HepG2 (cell line): ENCODE results near the gene DNMT3A. TPM values are rescaled to one million over a fixed set of nuclear protein-coding genes. Genes with fewer than 3 reads are reported as not detected.

Experiments used
- ATAC-seq: fragments of 200-7000 bp; cut with Tn5 transposase; 3 replicates; pipeline ENCODE4 v1.9.1; 2020; ENCODE audit warnings: mild to moderate bottlenecking, moderate library complexity
- BruUV-seq: library from RNA; stranded (reverse); fragments of 400-500 nt; replicated peaks from 2 replicates; lab custom pipeline; 2021; lab: Mats Ljungman, UMichigan
- CTCF ChIA-PET: fragments of 300-600 bp; formaldehyde crosslinking; extraction: SDS; loops from one replicate; lab custom pipeline; 2021; ENCODE audit warnings: low total read pairs, inconsistent platforms, low intra/inter-chr PET ratio; lab: Yijun Ruan, JAX
- POLR2A ChIA-PET: fragments of 350-600 bp; sonication (Branson Sonifier 250); formaldehyde crosslinking; loops from one replicate; lab custom pipeline; 2020; ENCODE audit warnings: antibody characterized with exemption, inconsistent platforms; lab: Yijun Ruan, JAX
- DNase-seq: peaks from one replicate; pipeline ENCODE4 v3.0.0-alpha.2; 2015; ENCODE audit warnings: low spot score
- FAIRE-seq: peaks from 3 replicates; lab custom pipeline; 2011; peaks lifted over from hg19 to GRCh38; lab: Jason Lieb, UNC
- H2AFZ ChIP-seq: one replicate; pipeline ENCODE4 v1.6.1; 2011; ENCODE audit warnings: low read length, inconsistent platforms
- H3K27ac ChIP-seq: fragments of 300-600 bp; 3 replicates; pipeline ENCODE4 v1.8.0; 2011; ENCODE audit warnings: mixed run types, mild to moderate bottlenecking, mixed read lengths, low read length, inconsistent platforms; ENCODE audit not compliant: insufficient read depth; ENCODE audit errors: extremely low read length
- H3K27me3 ChIP-seq, 2 experiments: fragments of 200-600 bp in 1 of 2; 2 replicates in 1 of 2; 3 replicates in 1 of 2; pipeline versions ENCODE4 v1.6.0 to v1.8.0; 2011; ENCODE audit warnings: low read length in 2 of 2, mild to moderate bottlenecking in 2 of 2, moderate library complexity in 2 of 2, inconsistent platforms in 1 of 2; ENCODE audit not compliant: insufficient read depth in 2 of 2, control insufficient read depth in 1 of 2
- H3K36me3 ChIP-seq, 2 experiments: fragments of 200-600 bp in 1 of 2; replicated peaks in 1 of 2; 2 replicates in 1 of 2; 3 replicates in 1 of 2; pipeline versions ENCODE4 v1.5.1 to v1.8.0; 2011; ENCODE audit warnings: low read length in 2 of 2, inconsistent platforms in 1 of 2; ENCODE audit not compliant: insufficient read depth in 2 of 2, control insufficient read depth in 1 of 2
- H3K4me1 ChIP-seq: 2 replicates; pipeline ENCODE4 v1.5.1; 2012; ENCODE audit warnings: low read length, inconsistent platforms; ENCODE audit not compliant: insufficient read depth
- H3K4me2 ChIP-seq: 2 replicates; pipeline ENCODE4 v1.6.0; 2011; ENCODE audit warnings: low read depth, low read length, inconsistent platforms
- H3K4me3 ChIP-seq, 3 experiments: fragments of 200-600 bp in 1 of 3; sonication (generic), shearing (Covaris generic) in 1 of 3; replicated peaks in 1 of 3; 2 replicates each; pipeline ENCODE4 v1.5.1; 2011 to 2016; ENCODE audit warnings: low read length in 3 of 3, inconsistent platforms in 2 of 3, low read depth in 2 of 3, mild to moderate bottlenecking in 2 of 3, control low read depth in 1 of 3, mixed read lengths in 1 of 3; ENCODE audit not compliant: insufficient read depth in 1 of 3
- H3K79me2 ChIP-seq: one replicate; pipeline ENCODE4 v1.6.1; 2011; ENCODE audit warnings: low read length, inconsistent platforms; ENCODE audit not compliant: insufficient read depth
- H3K9ac ChIP-seq: 2 replicates; pipeline ENCODE4 v1.6.0; 2011; ENCODE audit warnings: mild to moderate bottlenecking, low read depth, low read length, inconsistent platforms; ENCODE audit not compliant: insufficient read depth
- H3K9me3 ChIP-seq: 2 replicates; pipeline ENCODE4 v1.5.1; 2012; ENCODE audit warnings: mild to moderate bottlenecking, low read length
- H4K20me1 ChIP-seq: 2 replicates; pipeline ENCODE4 v1.6.0; 2011; ENCODE audit warnings: inconsistent platforms, mild to moderate bottlenecking, low read length, moderate library complexity; ENCODE audit not compliant: insufficient read depth
- DR1 ChIP-seq: sonication (generic); formaldehyde crosslinking; IDR thresholded peaks from 2 replicates; pipeline ENCODE4 v1.8.0; 2021; ENCODE audit warnings: mild to moderate bottlenecking, missing genetic modification reagents, inconsistent platforms
- IKZF1 ChIP-seq: fragments of 450-650 bp; IDR thresholded peaks from 2 replicates; pipeline ENCODE4 v1.7.1; 2016
- IRF2 ChIP-seq: IDR thresholded peaks from 2 replicates; pipeline ENCODE4 v1.6.1; 2018; ENCODE audit warnings: missing genetic modification reagents, missing compliant biosample characterization
- KDM3A ChIP-seq: IDR thresholded peaks from 2 replicates; pipeline ENCODE4 v1.6.1; 2018; ENCODE audit warnings: low read depth, missing compliant biosample characterization
- KDM5B ChIP-seq: sonication (generic); formaldehyde crosslinking; IDR thresholded peaks from 2 replicates; pipeline ENCODE4 v1.4.0; 2020; ENCODE audit warnings: missing genetic modification reagents, mild to moderate bottlenecking, borderline replicate concordance
- KLF11 ChIP-seq: IDR thresholded peaks from 2 replicates; pipeline ENCODE4 v1.6.1; 2016; ENCODE audit warnings: missing compliant biosample characterization
- MEIS1 ChIP-seq: sonication (generic); formaldehyde crosslinking; IDR thresholded peaks from 2 replicates; pipeline ENCODE4 v1.9.0; 2021; ENCODE audit warnings: mild to moderate bottlenecking, missing genetic modification reagents, moderate library complexity, borderline replicate concordance
- MIXL1 ChIP-seq: IDR thresholded peaks from 2 replicates; pipeline ENCODE4 v1.6.1; 2016
- RFX1 ChIP-seq: fragments of 450-650 bp; IDR thresholded peaks from 2 replicates; pipeline ENCODE4 v1.6.1; 2017
- SALL1 ChIP-seq: sonication (generic); formaldehyde crosslinking; IDR thresholded peaks from 2 replicates; pipeline ENCODE4 v1.8.0; 2022; ENCODE audit warnings: mild to moderate bottlenecking, missing genetic modification reagents
- TERF1 ChIP-seq: sonication (generic); formaldehyde crosslinking; IDR thresholded peaks from 2 replicates; pipeline ENCODE4 v1.8.0; 2022; ENCODE audit warnings: mild to moderate bottlenecking, missing genetic modification reagents, moderate library complexity
- TFDP1 ChIP-seq: IDR thresholded peaks from 2 replicates; pipeline ENCODE4 v1.6.1; 2016; ENCODE audit warnings: missing compliant biosample characterization, missing genetic modification reagents, borderline replicate concordance
- XRCC5 ChIP-seq: fragments of 200-400 bp; formaldehyde crosslinking; optimal IDR thresholded peaks from 2 replicates; pipeline ENCODE3; 2017; ENCODE audit warnings: mild to moderate bottlenecking, low read length
- YEATS4 ChIP-seq: sonication (generic); formaldehyde crosslinking; IDR thresholded peaks from 2 replicates; pipeline ENCODE4 v1.4.0; 2020; ENCODE audit warnings: missing genetic modification reagents, borderline replicate concordance
- ZFP41 ChIP-seq: sonication (generic); formaldehyde crosslinking; IDR thresholded peaks from 2 replicates; pipeline ENCODE4 v1.4.0; 2020; ENCODE audit warnings: mild to moderate bottlenecking, missing genetic modification reagents, borderline replicate concordance
- ZNF230 ChIP-seq: sonication (generic); formaldehyde crosslinking; IDR thresholded peaks from 2 replicates; pipeline ENCODE4 v1.4.0; 2020; ENCODE audit warnings: mild to moderate bottlenecking, missing genetic modification reagents
- ZNF317 ChIP-seq: sonication (generic); formaldehyde crosslinking; IDR thresholded peaks from 2 replicates; pipeline ENCODE4 v1.5.0; 2020; ENCODE audit warnings: mild to moderate bottlenecking, missing genetic modification reagents
- ZSCAN9 ChIP-seq: IDR thresholded peaks from 2 replicates; pipeline ENCODE4 v1.6.1; 2016; ENCODE audit warnings: borderline replicate concordance
- WGBS: methylation state at CpG from one replicate; pipeline ENCODE4 v1.1.6; 2017; ENCODE audit warnings: low lambda C conversion rate; 5-methylcytosine and 5-hydroxymethylcytosine counted together
- in situ Hi-C: cut with HindIII; loops from 2 replicates; pipeline ENCODE4 v1.10.0; 2017; ENCODE audit warnings: low pct_unique_long_range_greater_than_20kb; ENCODE audit not compliant: extremely low pct_ligation_motif_present
- intact Hi-C: fragments of 100-400 bp; cut with micrococcal nuclease; formaldehyde crosslinking; loops from one replicate; pipeline ENCODE4 v1.10.0; 2022; ENCODE audit not compliant: unreplicated experiment
- polyA plus RNA-seq, 8 experiments: library from polyadenylated mRNA; depleted of rRNA in 3 of 8; stranded (reverse) in 7 of 8; unstranded in 1 of 8; fragments of >200 nt; fragmentation: Illumina TruSeq in 4 of 8; extraction: Trizol in 4 of 8; gene quantifications; 2 replicates each; pipeline versions ENCODE4 v1.2.1 to v1.2.3, GENCODE V29; 2011 to 2016; ENCODE audit warnings: low read depth in 4 of 8, missing spikeins in 1 of 8, mixed read lengths in 1 of 8; ENCODE audit not compliant: insufficient read depth in 1 of 8
- total RNA-seq, 5 experiments: library from RNA; depleted of rRNA; stranded (reverse); fragments of >200 nt; fragmentation: Illumina TruSeq; extraction: Trizol; gene quantifications; 2 replicates each; pipeline ENCODE4 v1.2.3, GENCODE V29; 2016; ENCODE audit warnings: low read depth in 1 of 5
- TF ChIP-seq, protein P1 (sequence below): IDR thresholded peaks from 2 replicates; pipeline ENCODE4 v1.6.1; 2016; ENCODE audit warnings: missing biosample characterization, missing genetic modification reagents, low read depth

Gene DNMT3A
- total and polyA plus RNA-seq, 2 of the 13 experiments (the other 11 are each of a cell fraction or from before 2014, with no cell fraction given) = 14.7 to 29.1 TPM

DNA sequence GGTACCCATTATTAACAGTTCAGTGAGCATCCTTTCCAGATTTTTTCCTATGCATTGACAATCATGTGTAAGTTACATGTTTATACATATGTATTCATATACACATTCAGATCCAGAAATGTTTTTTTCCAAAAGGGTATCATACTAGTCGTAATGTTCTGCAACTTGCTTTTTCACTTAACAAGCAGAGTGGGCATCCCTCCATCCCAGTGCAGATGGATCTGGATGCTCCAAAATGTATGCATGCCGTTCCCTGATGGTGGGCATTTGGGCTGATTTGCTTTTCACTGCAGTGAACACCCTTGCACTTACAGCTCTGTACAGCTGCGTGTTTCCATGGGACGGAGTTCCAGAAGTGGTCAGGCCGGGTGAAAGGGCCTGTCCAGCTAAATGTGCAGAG, 57.0 kb downstream of the DNMT3A start (continued):
- TF ChIP-seq, protein P1, sequence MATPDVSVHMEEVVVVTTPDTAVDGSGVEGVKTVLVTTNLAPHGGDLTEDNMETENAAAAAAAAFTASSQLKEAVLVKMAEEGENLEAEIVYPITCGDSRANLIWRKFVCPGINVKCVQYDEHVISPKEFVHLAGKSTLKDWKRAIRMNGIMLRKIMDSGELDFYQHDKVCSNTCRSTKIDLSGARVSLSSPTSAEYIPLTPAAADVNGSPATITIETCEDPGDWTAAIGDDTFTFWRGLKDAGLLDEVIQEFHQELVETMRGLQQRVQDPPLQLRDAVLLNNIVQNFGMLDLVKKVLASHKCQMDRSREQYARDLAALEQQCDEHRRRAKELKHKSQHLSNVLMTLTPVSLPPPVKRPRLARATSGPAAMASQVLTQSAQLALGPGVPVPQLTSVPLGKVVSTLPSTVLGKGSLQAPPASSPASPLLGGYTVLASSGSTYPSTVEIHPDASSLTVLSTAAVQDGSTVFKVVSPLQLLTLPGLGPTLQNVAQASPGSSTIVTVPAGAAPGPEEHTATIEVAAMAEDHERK = no peak
- no peak for TF ChIP-seq IRF2 (CRISPR knock-in tag)
- TF ChIP-seq RFX1 = no peak
- no peak for TF ChIP-seq ZNF317 (CRISPR knock-in tag)
- no peak for TF ChIP-seq ZSCAN9 (CRISPR knock-in tag)
- TF ChIP-seq TFDP1 (CRISPR knock-in tag) = no peak
- TF ChIP-seq MIXL1 = no peak
- no peak for TF ChIP-seq IKZF1
- TF ChIP-seq YEATS4 (CRISPR knock-in tag) = no peak
- no peak for TF ChIP-seq KDM5B (CRISPR knock-in tag)
- TF ChIP-seq KDM3A (CRISPR knock-in tag) = no peak
- TF ChIP-seq DR1 (CRISPR knock-in tag) = no peak

DNA sequence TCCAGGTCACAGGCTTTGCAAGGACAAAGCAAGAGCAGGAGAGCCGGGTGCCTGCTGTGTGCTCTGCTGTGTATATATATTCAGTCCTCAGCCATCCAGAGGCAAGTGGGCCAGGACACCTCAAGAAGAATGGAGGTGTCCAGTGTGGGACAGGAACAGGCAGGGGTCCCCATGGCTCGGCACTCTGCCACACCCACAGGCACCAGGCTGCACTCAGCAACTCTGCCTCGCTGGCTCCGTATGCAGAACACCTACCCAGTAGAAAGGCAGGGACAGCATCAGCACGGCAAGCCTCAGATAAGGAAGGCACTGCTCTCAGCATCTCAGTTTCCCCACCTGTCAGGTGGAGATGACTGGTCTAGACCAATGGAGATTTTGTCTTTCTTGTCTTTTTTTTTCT, 57.8 kb downstream of the DNMT3A start:
- intact Hi-C loops (no loop called here), in situ Hi-C loops (no loop called here)
- ChIA-PET CTCF (no interaction called here), POLR2A (no interaction called here)
- 47% methylated on average over 5 of the region's 5 CpGs for WGBS
- Histone ChIP-seq H3K4me1 (peaks cover 37% of the 10 kb centered on the region), H3K79me2 (no peaks in the 10 kb centered on the region), H3K4me2 (no peak overlapping the region), H3K27me3 (no peaks in the 10 kb centered on the region), H3K9ac (no peak overlapping the region), H3K4me3 (no peak overlapping the region), H3K27ac (no peak overlapping the region), H3K9me3 (no peaks in the 10 kb centered on the region), H3K36me3 (no peaks in the 10 kb centered on the region), H2AFZ (no peak overlapping the region), H4K20me1 (no peaks in the 10 kb centered on the region)
- DNase-seq = no peak
- BruUV-seq = no TSS peak
- ATAC-seq = no peak
- FAIRE-seq = no peak
- TF ChIP-seq TERF1 (CRISPR knock-in tag) = no peak
- no peak for TF ChIP-seq XRCC5
- TF ChIP-seq MEIS1 (CRISPR knock-in tag) = no peak
- no peak for TF ChIP-seq ZFP41 (CRISPR knock-in tag)
- TF ChIP-seq SALL1 = no peak
- TF ChIP-seq ZNF230 (CRISPR knock-in tag) = no peak
- TF ChIP-seq KLF11 = no peak
